ENCODE data around the gene EMILIN3.

GRCh38 chr20:41392871-41393704, 26.5 kb upstream of the EMILIN3 start:
- TF ChIP-seq CTCF (IDR thresholded peaks at IDR 0.05; ENCODE audit: poor library complexity) (no peak), EZH2phosphoT487 (IDR thresholded peaks at IDR 0.05; ENCODE audit: low read depth, severe bottlenecking, unreplicated experiment) (no peak), EZH2 (IDR thresholded peaks at IDR 0.05; ENCODE audit: borderline replicate concordance) (no peak)
